Measurements from ENCODE around the gene FGFR2. TPM values are rescaled to one million over a fixed set of nuclear protein-coding genes. Genes with fewer than 3 reads are reported as not detected.

FGFR2 gene
- total and polyA plus RNA-seq, 2 donors (not counting 3 experiments of a cell fraction or from before 2014, with no cell fraction given), result 0.06 TPM; not detected in 1

- Histone ChIP-seq H3K9me3 (replicated peaks; ENCODE audit: control insufficient read depth, insufficient read depth, low read length) (no peaks in the 10 kb centered on the region), H3K9me1 (replicated peaks; ENCODE audit: control insufficient read depth, extremely low read depth, insufficient read depth, low read length) (no peaks in the 10 kb centered on the region), H3K36me3 (ENCODE audit: control insufficient read depth in 2 of 2, extremely low read depth in 1 of 2, insufficient read depth in 2 of 2, low read length in 2 of 2) (no peaks in the 10 kb centered on the region), H3K27ac (ENCODE audit: insufficient read depth, low read depth, low read length) (no peak overlapping the region), H3K9ac (replicated peaks; ENCODE audit: extremely low read depth, insufficient read depth, low read length) (no peak overlapping the region), H3K79me2 (ENCODE audit: control insufficient read depth, insufficient read depth, low read length) (no peaks in the 10 kb centered on the region), H3K4me1 (ENCODE audit: control insufficient read depth, extremely low read depth, insufficient read depth, low read length) (peaks cover 5% of the 10 kb centered on the region), H3K27me3 (ENCODE audit: control insufficient read depth in 2 of 2, insufficient read depth in 2 of 2, low read length in 2 of 2) (no peaks in the 10 kb centered on the region), H3K4me3 (replicated peaks in 1 of 3; ENCODE audit: insufficient read depth in 1 of 3, low read depth in 1 of 3, low read length in 3 of 3) (no peak overlapping the region), H2AFZ (ENCODE audit: low read depth, low read length) (no peak overlapping the region), H4K20me1 (replicated peaks; ENCODE audit: control insufficient read depth, extremely low read depth, insufficient read depth, low read length) (no peaks in the 10 kb centered on the region), H3K4me2 (ENCODE audit: insufficient read depth, low read length) (no peak overlapping the region)
- TF ChIP-seq JUN (IDR thresholded peaks at IDR 0.05; ENCODE audit: borderline replicate concordance, insufficient read depth, insufficient read length, low read depth) (no peak), MYC (IDR thresholded peaks at IDR 0.05; ENCODE audit: low read depth, low read length) (no peak), MAX (IDR thresholded peaks at IDR 0.05; ENCODE audit: insufficient read depth, insufficient read length) (no peak), EZH2 (IDR thresholded peaks at IDR 0.05; ENCODE audit: borderline replicate concordance, low read depth, low read length, severe bottlenecking) (no peak), FOS (IDR thresholded peaks at IDR 0.05; ENCODE audit: borderline replicate concordance, insufficient read depth, low read length) (no peak), GATA2 (IDR thresholded peaks at IDR 0.05; ENCODE audit: insufficient read depth, insufficient read length, low read depth, low read length) (no peak), POLR2AphosphoS5 (IDR thresholded peaks at IDR 0.05; ENCODE audit: insufficient read depth, low read depth, low read length) (no peak), POLR2A (IDR thresholded peaks at IDR 0.05; ENCODE audit: low read depth, low read length) (no peak)
- TF ChIP-seq, protein P1, sequence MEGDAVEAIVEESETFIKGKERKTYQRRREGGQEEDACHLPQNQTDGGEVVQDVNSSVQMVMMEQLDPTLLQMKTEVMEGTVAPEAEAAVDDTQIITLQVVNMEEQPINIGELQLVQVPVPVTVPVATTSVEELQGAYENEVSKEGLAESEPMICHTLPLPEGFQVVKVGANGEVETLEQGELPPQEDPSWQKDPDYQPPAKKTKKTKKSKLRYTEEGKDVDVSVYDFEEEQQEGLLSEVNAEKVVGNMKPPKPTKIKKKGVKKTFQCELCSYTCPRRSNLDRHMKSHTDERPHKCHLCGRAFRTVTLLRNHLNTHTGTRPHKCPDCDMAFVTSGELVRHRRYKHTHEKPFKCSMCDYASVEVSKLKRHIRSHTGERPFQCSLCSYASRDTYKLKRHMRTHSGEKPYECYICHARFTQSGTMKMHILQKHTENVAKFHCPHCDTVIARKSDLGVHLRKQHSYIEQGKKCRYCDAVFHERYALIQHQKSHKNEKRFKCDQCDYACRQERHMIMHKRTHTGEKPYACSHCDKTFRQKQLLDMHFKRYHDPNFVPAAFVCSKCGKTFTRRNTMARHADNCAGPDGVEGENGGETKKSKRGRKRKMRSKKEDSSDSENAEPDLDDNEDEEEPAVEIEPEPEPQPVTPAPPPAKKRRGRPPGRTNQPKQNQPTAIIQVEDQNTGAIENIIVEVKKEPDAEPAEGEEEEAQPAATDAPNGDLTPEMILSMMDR (IDR thresholded peaks at IDR 0.05; ENCODE audit: extremely low read depth in 1 of 2, insufficient read depth in 1 of 2, low read depth in 1 of 2, low read length in 2 of 2), result no peak
- no peak for FAIRE-seq
- dilution Hi-C loops (cut with MboI; ENCODE audit: extremely low pct_ligation_motif_present, low sequenced_read_pairs), result no loop called here
- ChIA-PET POLR2A (no interaction called here), CTCF (no interaction called here)
- BruUV-seq (replicated peaks), result no TSS peak
- intact Hi-C loops (cut with micrococcal nuclease), result no loop called here
- DNase-seq (ENCODE audit: low read depth, low spot score), result no peak
Observed at GRCh38 chr10:121494296-121494695, 103.9 kb downstream of the FGFR2 start.
